ENCODE measurements around the gene NME9. TPM values are rescaled to one million over a fixed set of nuclear protein-coding genes. Genes with fewer than 3 reads are reported as not detected.

The NME9 gene
- total and polyA plus RNA-seq, 2 donors from 2014 or later: 0.73 to 3.5 TPM

DNA sequence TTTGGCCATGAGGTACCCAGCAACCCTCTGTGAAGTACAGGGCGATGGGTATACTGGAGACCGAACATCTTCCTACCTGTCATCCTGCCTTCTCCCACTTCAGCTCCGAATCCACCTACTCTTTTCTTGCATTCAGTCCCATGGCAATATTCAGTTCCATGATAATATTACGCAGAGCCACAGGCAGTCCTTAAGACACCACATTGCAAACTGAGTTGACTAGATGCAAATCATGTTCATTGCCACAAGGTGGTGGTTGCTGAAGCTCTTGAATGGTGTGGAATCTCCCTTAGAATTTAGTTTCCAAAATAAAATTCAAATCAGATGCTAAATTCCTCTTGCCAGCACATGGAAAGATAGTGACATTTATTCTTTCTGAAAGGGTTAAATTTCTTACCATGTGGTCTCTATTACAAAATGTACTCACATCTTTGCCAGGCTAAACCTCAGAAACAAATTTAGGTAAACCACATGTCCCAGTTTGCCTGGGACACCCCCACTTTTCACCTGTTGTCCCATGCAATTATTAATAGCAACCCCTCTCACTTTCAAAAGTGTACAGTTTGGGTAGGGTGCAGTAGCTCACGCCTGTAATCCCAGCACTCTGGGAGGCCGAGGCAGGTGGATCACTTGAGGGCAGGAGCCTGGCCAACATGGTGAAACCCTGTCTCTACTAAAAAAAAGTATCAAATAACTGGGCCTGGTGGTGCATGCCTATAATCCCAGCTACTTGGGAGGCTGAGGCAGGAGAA lies 1.7 kb upstream of the NME9 start:
- Histone ChIP-seq H3K4me3 (ENCODE audit: low read length in 3 of 3) (no peak overlapping the region), H3K27ac (ENCODE audit: low read depth in 2 of 2, low read length in 2 of 2) (no peak overlapping the region), H3K36me3 (ENCODE audit: control insufficient read depth in 2 of 3, insufficient read depth in 3 of 3, low read length in 3 of 3) (no peaks in the 10 kb centered on the region), H3K9me3 (ENCODE audit: control insufficient read depth in 2 of 3, insufficient read depth in 1 of 3, low read length in 3 of 3) (no peaks in the 10 kb centered on the region), H3K4me1 (ENCODE audit: control insufficient read depth in 2 of 3, insufficient read depth in 2 of 3, low read depth in 1 of 3, low read length in 3 of 3) (peaks cover 0 to 5% (median 0%) of the 10 kb centered on the region in 3 donors), H3K27me3 (ENCODE audit: control insufficient read depth, insufficient read depth, low read length) (no peaks in the 10 kb centered on the region), H3K9ac (ENCODE audit: low read length in 3 of 3) (no peak overlapping the region)
- TF ChIP-seq, protein P1, sequence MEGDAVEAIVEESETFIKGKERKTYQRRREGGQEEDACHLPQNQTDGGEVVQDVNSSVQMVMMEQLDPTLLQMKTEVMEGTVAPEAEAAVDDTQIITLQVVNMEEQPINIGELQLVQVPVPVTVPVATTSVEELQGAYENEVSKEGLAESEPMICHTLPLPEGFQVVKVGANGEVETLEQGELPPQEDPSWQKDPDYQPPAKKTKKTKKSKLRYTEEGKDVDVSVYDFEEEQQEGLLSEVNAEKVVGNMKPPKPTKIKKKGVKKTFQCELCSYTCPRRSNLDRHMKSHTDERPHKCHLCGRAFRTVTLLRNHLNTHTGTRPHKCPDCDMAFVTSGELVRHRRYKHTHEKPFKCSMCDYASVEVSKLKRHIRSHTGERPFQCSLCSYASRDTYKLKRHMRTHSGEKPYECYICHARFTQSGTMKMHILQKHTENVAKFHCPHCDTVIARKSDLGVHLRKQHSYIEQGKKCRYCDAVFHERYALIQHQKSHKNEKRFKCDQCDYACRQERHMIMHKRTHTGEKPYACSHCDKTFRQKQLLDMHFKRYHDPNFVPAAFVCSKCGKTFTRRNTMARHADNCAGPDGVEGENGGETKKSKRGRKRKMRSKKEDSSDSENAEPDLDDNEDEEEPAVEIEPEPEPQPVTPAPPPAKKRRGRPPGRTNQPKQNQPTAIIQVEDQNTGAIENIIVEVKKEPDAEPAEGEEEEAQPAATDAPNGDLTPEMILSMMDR (IDR thresholded peaks at IDR 0.05; ENCODE audit: borderline replicate concordance, extremely low read depth, insufficient read depth): no peak
- intact Hi-C loops (cut with DNase I): loop anchor here (10.0 kb wide), 1 partner anchor 93 kb away; no protein-coding TSS in a partner anchor
- FAIRE-seq: no peak
- peak in 1 of 5 donors; percentile 19 for DNase-seq

DNA sequence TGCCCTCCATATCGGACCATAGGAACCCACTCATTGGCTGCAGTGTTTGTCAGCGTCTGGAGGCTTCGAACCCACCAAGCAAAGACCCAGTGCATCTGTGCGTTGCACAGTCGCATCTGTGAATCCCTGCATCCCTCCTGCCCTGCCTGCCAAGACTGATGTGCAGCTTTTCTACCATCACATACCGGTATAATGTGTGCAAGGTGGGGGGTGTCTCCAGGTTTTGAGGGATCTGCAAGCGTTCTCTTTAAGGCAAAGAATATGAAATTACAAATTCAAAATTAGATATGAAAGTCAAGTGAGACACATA lies 288 bp upstream of the NME9 start:
- intact Hi-C loops (cut with DNase I): loop anchor here (10.0 kb wide), 1 partner anchor 95 kb away; no protein-coding TSS in a partner anchor
- peak overlapping the region in 1 of 3 donors; percentile 30 for H3K9ac ChIP-seq (ENCODE audit: low read length in 3 of 3)
- peaks cover 0 to 5% (median 0%) of the 10 kb centered on the region in 3 donors for H3K4me1 ChIP-seq (ENCODE audit: control insufficient read depth in 2 of 3, insufficient read depth in 2 of 3, low read depth in 1 of 3, low read length in 3 of 3)
- FAIRE-seq: no peak
- H3K4me3 ChIP-seq (ENCODE audit: low read length in 3 of 3): peak overlapping the region; percentile 66 to 75 (median 68)
- TF ChIP-seq, protein P1 (IDR thresholded peaks at IDR 0.05; ENCODE audit: borderline replicate concordance, extremely low read depth, insufficient read depth): no peak
- H3K27ac ChIP-seq (ENCODE audit: low read depth in 2 of 2, low read length in 2 of 2): no peak overlapping the region
- no peak for DNase-seq
- H3K36me3 ChIP-seq (ENCODE audit: control insufficient read depth in 2 of 3, insufficient read depth in 3 of 3, low read length in 3 of 3): no peaks in the 10 kb centered on the region
- H3K9me3 ChIP-seq (ENCODE audit: control insufficient read depth in 2 of 3, insufficient read depth in 1 of 3, low read length in 3 of 3): no peaks in the 10 kb centered on the region
- no peaks in the 10 kb centered on the region for H3K27me3 ChIP-seq (ENCODE audit: control insufficient read depth, insufficient read depth, low read length)

DNA sequence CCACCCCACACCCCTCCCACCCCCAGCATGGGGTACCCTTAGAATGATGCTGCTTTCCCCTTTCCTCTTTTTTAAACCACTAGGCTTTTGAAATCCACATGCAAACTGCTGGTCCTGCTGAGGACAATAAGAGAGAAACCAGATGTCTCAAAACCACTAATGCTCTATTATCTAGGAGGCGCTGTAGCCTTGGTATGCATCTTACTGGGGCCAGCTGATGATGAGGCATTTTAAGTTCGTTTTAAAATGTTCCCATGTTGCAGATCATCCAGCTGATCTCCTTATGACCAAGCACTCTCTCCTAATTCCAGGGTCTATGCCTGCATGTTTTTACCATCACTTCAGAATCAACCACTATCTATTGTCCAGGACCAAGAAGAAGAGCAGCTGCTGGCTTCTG lies 1.3 kb downstream of the NME9 start:
- FAIRE-seq (no peak), DNase-seq (peak in 1 of 5 donors; percentile 12)
- intact Hi-C loops (cut with DNase I): no loop called here
- TF ChIP-seq, protein P1 (IDR thresholded peaks at IDR 0.05; ENCODE audit: borderline replicate concordance, extremely low read depth, insufficient read depth): no peak
- no peaks in the 10 kb centered on the region for H3K27me3 ChIP-seq (ENCODE audit: control insufficient read depth, insufficient read depth, low read length)
- H3K27ac ChIP-seq (ENCODE audit: low read depth in 2 of 2, low read length in 2 of 2): no peak overlapping the region
- no peak overlapping the region for H3K9ac ChIP-seq (ENCODE audit: low read length in 3 of 3)
- H3K4me1 ChIP-seq (ENCODE audit: control insufficient read depth in 2 of 3, insufficient read depth in 2 of 3, low read depth in 1 of 3, low read length in 3 of 3): peaks cover 0 to 5% (median 0%) of the 10 kb centered on the region in 3 donors
- no peak overlapping the region for H3K4me3 ChIP-seq (ENCODE audit: low read length in 3 of 3)
- H3K36me3 ChIP-seq (ENCODE audit: control insufficient read depth in 2 of 3, insufficient read depth in 3 of 3, low read length in 3 of 3): no peaks in the 10 kb centered on the region
- no peaks in the 10 kb centered on the region for H3K9me3 ChIP-seq (ENCODE audit: control insufficient read depth in 2 of 3, insufficient read depth in 1 of 3, low read length in 3 of 3)

Measured in kidney (tissue), 14 donors.